ENCODE measurements around the gene G6PD. TPM values are rescaled to one million over a fixed set of nuclear protein-coding genes. Genes with fewer than 3 reads are reported as not detected.
"Not testable (repeated sequence)": the region's sequence is repeated elsewhere in the genome, so short reads cannot be mapped to it uniquely, and the experiment has no call there.

The G6PD gene
- total RNA-seq, result 32.0 TPM

DNA sequence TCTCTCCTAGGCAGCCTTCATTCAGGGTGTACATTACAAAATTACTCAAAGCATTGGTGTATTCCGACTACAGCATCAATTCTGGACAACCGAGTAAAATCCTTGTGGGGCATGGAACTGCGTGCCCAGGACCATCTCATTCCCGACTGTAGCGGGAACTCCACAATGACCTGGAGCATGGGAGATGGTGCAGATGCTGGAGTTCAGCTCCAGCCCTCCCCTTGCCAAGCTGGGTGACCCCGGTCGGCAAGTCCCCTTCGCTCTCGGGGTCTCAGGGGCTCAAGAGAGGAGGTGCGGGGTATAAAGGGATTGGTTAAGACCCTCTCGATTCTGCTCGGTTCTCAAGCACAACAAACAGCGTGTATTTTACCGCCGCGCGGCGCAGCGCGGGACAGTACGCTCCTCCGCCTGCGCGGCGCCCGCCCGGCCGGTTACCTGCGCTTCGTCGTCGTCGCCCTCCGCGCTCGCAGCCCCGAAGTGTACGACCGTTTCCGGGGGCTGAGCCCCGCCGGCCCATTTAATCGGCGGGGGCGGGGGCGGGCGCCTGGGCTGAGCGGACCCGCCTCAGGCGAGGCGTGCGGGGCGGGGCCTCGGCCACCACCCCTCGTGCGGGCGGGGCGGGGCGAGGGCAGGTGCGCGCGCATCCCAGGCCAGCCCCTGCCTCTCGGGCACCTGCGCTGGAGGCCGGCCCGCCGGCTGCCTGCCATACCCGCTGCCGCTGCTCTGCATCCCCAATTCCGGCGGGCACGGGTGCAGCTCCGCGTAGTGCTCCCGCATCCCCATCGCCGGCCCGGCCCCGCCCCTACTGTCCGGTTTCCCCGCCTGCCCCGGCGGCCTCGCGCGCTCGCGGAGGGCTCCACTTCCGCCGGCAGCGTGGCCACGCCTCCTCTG lies at the start of gene G6PD:
G6PD (minus strand) TSS at position 493 of the 891 bp plus-strand sequence. CDS start 691 bp downstream, outside the sequence.
- Histone ChIP-seq H3K4me1 (ENCODE audit: insufficient read depth, low read length) (peaks cover 74% of the 10 kb centered on the region), H3K9me3 (ENCODE audit: low read depth, low read length) (no peaks in the 10 kb centered on the region), H3K4me3 (ENCODE audit: low read length) (peak within 1 kb of the TSS; percentile 66), H3K27me3 (ENCODE audit: insufficient read depth, low read length) (no peaks in the 10 kb centered on the region)

DNA sequence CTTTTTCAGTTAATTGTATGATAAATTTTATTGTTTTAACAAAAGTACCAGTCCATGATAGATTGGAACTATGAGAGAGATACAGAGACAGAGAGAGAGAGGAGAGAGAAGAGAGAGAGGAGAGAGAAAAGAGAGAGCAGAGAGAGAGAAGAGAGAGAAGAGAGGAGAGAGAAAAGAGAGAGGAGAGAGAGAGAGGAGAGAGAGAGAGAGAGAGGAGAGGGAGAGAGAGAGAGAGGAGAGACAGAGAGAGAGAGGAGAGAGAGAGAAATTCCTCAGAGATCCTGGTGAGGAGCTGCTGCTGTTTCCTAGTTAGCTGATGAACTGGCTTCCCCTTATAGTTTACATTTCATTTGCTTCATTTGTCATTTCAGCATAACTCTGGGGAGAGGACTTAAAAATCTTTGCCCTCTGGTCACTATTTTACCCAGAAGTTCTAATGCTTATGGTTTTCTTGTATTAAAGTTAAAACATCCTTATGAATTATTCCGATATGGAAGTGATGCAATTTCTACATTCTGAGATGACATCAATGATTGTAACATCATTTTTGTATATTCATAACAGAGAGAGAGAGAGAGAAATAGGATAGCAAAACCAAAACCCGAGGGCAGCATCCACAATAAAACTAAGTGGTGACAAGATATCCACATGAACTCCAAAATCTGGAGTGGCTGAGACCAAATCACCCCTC lies 49.1 kb upstream of the G6PD start:
- Histone ChIP-seq H3K27me3 (ENCODE audit: insufficient read depth, low read length) (no peaks in the 10 kb centered on the region), H3K4me1 (ENCODE audit: insufficient read depth, low read length) (peaks cover 6% of the 10 kb centered on the region), H3K9me3 (ENCODE audit: low read depth, low read length) (no peaks in the 10 kb centered on the region), H3K4me3 (ENCODE audit: low read length) (no peak overlapping the region)

DNA sequence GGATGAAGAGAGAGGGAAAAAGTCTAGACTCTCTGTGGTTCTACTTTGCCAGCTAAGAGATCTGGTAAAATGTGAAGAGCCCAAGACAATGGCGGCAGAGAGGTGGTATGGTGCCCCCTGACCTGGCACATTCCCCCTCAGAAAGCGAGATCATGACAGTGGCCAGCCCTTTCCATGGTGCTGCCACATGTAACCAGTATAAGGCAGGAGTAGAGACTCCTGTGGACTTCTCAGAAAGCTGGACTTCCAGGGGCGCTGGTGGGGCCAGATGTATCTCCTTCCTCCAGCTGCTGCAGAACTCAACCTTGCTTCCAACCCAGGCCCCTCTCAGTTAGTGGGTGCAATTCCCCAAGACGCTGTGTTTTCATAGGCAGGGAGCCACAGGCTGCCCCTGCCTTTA lies 47.8 kb upstream of the G6PD start:
- no peak overlapping the region for H3K4me3 ChIP-seq (ENCODE audit: low read length)
- H3K9me3 ChIP-seq (ENCODE audit: low read depth, low read length), result no peaks in the 10 kb centered on the region
- no peaks in the 10 kb centered on the region for H3K27me3 ChIP-seq (ENCODE audit: insufficient read depth, low read length)
- peaks cover 6% of the 10 kb centered on the region for H3K4me1 ChIP-seq (ENCODE audit: insufficient read depth, low read length)

GRCh38 chrX:154593201-154593600 lies 46.6 kb upstream of the G6PD start:
- Histone ChIP-seq H3K4me1 (ENCODE audit: insufficient read depth, low read length) (peaks cover 6% of the 10 kb centered on the region), H3K9me3 (ENCODE audit: low read depth, low read length) (no peaks in the 10 kb centered on the region), H3K4me3 (ENCODE audit: low read length) (no peak overlapping the region), H3K27me3 (ENCODE audit: insufficient read depth, low read length) (no peaks in the 10 kb centered on the region)

DNA sequence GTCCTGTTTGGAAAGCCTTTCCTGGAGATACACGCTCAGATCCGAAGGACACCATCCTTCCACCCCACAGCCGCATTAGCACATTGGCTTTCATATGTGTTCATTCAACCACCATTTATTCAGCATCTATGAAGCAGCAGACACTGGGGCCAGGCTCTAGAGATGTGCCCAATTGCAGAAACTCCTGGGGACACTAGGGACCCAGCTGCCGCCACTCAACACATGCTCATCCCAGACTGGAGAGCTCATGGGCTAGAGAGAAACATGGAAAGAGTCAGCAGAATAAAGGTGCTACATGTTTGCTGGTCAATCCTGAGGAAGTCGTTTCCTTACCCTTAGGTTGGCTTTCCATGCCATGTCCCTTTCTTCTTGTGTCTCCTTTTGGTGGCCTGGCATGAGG lies 45.9 kb upstream of the G6PD start:
- no peaks in the 10 kb centered on the region for H3K27me3 ChIP-seq (ENCODE audit: insufficient read depth, low read length)
- H3K9me3 ChIP-seq (ENCODE audit: low read depth, low read length), result no peaks in the 10 kb centered on the region
- peaks cover 6% of the 10 kb centered on the region for H3K4me1 ChIP-seq (ENCODE audit: insufficient read depth, low read length)
- H3K4me3 ChIP-seq (ENCODE audit: low read length), result no peak overlapping the region

DNA sequence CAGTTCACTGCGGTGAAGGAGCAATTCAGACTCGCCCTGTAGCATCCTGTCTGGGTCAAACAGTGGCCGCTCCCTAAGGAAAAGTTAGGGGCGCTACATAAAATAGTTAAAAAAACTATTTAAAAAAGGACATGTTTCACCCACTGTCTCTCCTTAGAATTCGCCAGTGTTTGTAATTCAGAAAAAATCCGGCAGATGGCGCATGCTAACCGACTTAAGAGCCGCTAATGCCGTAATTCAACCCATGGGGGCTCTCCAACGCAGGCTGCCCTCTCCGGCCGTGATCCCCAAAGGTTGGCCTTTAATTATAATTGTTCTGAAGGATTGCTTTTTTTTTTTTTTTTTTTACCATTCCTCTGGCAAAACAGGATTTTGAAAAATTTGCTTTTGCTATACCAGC lies 43.8 kb upstream of the G6PD start:
- not testable (repeated sequence) for H3K27me3 ChIP-seq (ENCODE audit: insufficient read depth, low read length); H3K9me3 ChIP-seq (ENCODE audit: low read depth, low read length); H3K4me1 ChIP-seq (ENCODE audit: insufficient read depth, low read length); H3K4me3 ChIP-seq (ENCODE audit: low read length)

DNA sequence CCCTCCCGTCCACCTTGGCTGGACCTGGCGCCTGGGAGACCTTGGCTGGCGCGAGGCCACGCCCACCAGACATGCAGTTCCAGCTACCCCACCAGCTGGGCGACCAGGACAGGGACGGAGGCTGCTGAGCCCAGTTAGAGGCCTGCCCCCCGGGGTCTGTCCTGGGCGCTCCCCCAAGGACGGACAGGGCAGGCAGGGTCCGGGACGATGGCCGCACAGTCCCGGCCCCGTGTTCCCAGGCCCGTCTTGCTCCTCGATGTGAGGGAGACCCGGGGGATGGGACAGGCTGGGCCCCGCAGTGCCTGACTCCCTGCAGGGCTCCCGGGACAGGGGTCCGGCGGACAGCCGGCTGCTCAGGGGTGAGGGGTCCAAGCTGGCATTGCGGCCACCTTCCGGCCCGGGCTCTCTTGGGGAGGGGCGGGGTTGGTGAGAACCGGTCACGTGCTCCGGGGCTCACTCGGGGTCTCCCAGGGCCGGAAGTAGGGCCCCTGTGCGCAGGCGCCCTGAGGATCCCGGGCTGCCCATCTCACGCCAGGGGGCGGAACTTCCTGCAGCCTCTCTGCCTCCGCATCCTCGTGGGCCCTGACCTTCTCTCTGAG lies 38.0 kb upstream of the G6PD start, which contains the start of gene CTAG1A:
CTAG1A (plus strand) TSS at position 549 of the 599 bp plus-strand sequence. CDS start 74 bp downstream, outside the sequence.
- not testable (repeated sequence) for H3K9me3 ChIP-seq (ENCODE audit: low read depth, low read length); H3K4me1 ChIP-seq (ENCODE audit: insufficient read depth, low read length); H3K27me3 ChIP-seq (ENCODE audit: insufficient read depth, low read length); H3K4me3 ChIP-seq (ENCODE audit: low read length)

GRCh38 chrX:154582994-154583393 lies 36.3 kb upstream of the G6PD start:
- H3K27me3 ChIP-seq (ENCODE audit: insufficient read depth, low read length); H3K4me3 ChIP-seq (ENCODE audit: low read length); H3K4me1 ChIP-seq (ENCODE audit: insufficient read depth, low read length); H3K9me3 ChIP-seq (ENCODE audit: low read depth, low read length): not testable (repeated sequence)

DNA sequence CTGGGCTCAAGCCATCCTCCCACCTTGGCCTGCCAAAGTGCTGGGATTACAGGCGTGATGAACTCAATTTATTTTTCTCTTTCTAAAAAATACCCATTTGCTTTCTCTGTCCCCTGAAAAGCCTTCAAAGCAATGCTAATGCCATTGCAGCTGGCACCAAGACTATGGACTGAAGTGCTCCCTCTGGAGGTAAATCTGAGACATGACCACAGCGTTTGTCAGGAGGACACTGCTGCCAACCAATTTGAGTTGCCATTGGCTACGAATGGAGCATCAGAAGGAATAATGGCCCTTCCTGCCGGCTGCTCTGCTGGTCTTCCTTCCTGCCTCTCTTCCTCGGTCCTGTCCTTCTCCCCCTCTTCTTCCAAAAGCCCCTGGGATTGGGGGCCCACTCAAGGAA lies 28.4 kb upstream of the G6PD start:
- H3K27me3 ChIP-seq (ENCODE audit: insufficient read depth, low read length); H3K4me3 ChIP-seq (ENCODE audit: low read length); H3K4me1 ChIP-seq (ENCODE audit: insufficient read depth, low read length); H3K9me3 ChIP-seq (ENCODE audit: low read depth, low read length): not testable (repeated sequence)

DNA sequence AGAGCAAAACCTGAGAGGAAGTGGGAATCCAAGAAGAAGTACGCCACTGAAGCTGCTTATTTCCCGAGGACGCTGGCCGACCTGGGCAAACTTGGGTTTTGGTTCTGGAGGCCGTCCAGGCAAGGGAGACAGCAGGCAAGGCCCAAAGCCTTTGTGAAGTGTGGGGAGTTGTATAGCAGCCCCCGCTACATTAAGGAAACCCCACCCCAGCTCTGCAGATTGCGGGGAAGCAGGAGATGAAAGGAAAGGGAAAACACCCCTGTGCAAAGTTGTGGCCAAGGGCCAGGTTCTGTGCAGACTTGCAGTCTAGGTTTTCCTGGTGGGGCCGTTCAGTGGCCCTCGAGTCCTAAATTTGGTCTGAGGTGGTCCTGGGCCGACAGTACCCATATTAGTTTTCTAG lies 26.4 kb upstream of the G6PD start:
- not testable (repeated sequence) for H3K9me3 ChIP-seq (ENCODE audit: low read depth, low read length); H3K4me1 ChIP-seq (ENCODE audit: insufficient read depth, low read length); H3K4me3 ChIP-seq (ENCODE audit: low read length); H3K27me3 ChIP-seq (ENCODE audit: insufficient read depth, low read length)

DNA sequence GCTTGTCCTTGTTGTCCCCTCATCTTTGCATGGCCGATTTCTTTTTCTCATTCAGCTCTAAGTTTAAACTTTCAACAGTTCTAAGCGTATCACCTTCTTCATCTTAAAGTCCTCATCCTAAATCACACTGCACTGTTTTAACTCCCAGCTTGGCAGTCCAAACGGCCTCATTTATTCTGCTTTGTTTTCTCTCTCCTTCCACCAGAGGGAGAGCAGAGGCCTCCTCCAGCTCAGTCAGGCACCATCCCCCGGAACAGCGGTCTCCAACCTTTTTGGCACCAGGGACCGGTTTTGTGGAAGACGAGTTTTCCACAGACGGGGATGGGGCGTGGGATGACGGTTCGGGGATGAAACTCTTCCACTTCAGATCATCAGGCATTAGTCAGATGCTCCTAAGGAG lies 23.7 kb upstream of the G6PD start:
- not testable (repeated sequence) for H3K27me3 ChIP-seq (ENCODE audit: insufficient read depth, low read length); H3K9me3 ChIP-seq (ENCODE audit: low read depth, low read length); H3K4me1 ChIP-seq (ENCODE audit: insufficient read depth, low read length); H3K4me3 ChIP-seq (ENCODE audit: low read length)

GRCh38 chrX:154562295-154562694 lies 15.6 kb upstream of the G6PD start:
- H3K4me3 ChIP-seq (ENCODE audit: low read length); H3K4me1 ChIP-seq (ENCODE audit: insufficient read depth, low read length); H3K27me3 ChIP-seq (ENCODE audit: insufficient read depth, low read length); H3K9me3 ChIP-seq (ENCODE audit: low read depth, low read length): not testable (repeated sequence)

GRCh38 chrX:154560326-154560725 lies 13.7 kb upstream of the G6PD start:
- H3K4me3 ChIP-seq (ENCODE audit: low read length), result not testable (repeated sequence)

GRCh38 chrX:154558896-154559295 lies 12.2 kb upstream of the G6PD start:
- H3K4me3 ChIP-seq (ENCODE audit: low read length); H3K4me1 ChIP-seq (ENCODE audit: insufficient read depth, low read length); H3K9me3 ChIP-seq (ENCODE audit: low read depth, low read length); H3K27me3 ChIP-seq (ENCODE audit: insufficient read depth, low read length): not testable (repeated sequence)

More at GRCh38 chrX:154560326-154560725, 13.7 kb upstream of the G6PD start:
- not testable (repeated sequence) for H3K27me3 ChIP-seq (ENCODE audit: insufficient read depth, low read length); H3K4me1 ChIP-seq (ENCODE audit: insufficient read depth, low read length); H3K9me3 ChIP-seq (ENCODE audit: low read depth, low read length)

DNA sequence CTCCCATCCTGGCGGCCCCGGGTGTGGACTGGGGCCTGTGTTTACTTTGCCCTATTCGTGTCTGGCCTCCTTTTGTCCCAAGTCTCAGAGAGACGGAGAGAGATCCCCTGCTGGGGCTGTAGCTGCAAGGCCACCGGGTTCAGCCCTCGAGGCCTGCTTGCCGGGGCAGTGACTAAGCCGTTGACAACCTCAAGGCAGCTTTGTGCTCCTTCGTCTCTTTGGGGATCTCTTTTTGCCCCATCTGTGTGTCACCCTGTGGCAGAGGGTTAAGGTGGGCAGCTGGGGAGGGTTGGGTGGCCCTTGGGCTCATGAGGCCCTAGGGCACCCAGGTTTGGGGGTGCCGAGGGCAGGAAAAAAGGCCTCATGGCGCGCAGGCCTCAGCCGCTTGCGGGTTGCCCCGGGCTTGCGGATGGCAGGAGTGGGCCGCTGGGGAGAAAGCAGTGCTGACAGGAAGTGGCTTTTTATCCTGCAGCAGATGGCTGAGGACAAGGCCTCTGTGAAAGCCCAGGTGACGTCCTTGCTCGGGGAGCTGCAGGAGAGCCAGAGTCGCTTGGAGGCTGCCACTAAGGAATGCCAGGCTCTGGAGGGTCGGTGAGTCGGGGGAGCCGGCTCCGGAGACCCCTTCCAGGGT lies 11.5 kb upstream of the G6PD start:
- not testable (repeated sequence) for H3K9me3 ChIP-seq (ENCODE audit: low read depth, low read length); H3K4me3 ChIP-seq (ENCODE audit: low read length); H3K27me3 ChIP-seq (ENCODE audit: insufficient read depth, low read length); H3K4me1 ChIP-seq (ENCODE audit: insufficient read depth, low read length)

All from mononuclear cell (primary cell).